Fibroblast of skin of back (primary cell): ENCODE measurements around the gene CLDND2.

ENCODE experiments used
- DNase-seq: peaks from one replicate; pipeline ENCODE4 v3.0.0-alpha.2; 2013

CLDND2 gene

GRCh38 chr19:51330366-51330765, 38.4 kb downstream of the CLDND2 start:
- no peak for DNase-seq

GRCh38 chr19:51329411-51329810, 39.4 kb downstream of the CLDND2 start:
- DNase-seq = no peak

GRCh38 chr19:51327066-51328001, 41.5 kb downstream of the CLDND2 start:
- peak; percentile 10 for DNase-seq

GRCh38 chr19:51326216-51327065, 42.4 kb downstream of the CLDND2 start:
- DNase-seq = no peak

GRCh38 chr19:51325161-51325976, 43.4 kb downstream of the CLDND2 start:
- no peak for DNase-seq

- no peak for DNase-seq
Observed at GRCh38 chr19:51324167-51324481, 44.7 kb downstream of the CLDND2 start.

- DNase-seq = no peak
Observed at GRCh38 chr19:51323481-51324166, 45.2 kb downstream of the CLDND2 start.

GRCh38 chr19:51321799-51322198, 47.0 kb downstream of the CLDND2 start:
- no peak for DNase-seq

GRCh38 chr19:51320280-51320657, 48.5 kb downstream of the CLDND2 start:
- no peak for DNase-seq

- no peak for DNase-seq
Observed at GRCh38 chr19:51319649-51320279, 49.0 kb downstream of the CLDND2 start.

GRCh38 chr19:51318687-51319648, 49.8 kb downstream of the CLDND2 start:
- DNase-seq = no peak

- DNase-seq = no peak
Observed at GRCh38 chr19:51317968-51318367, 50.8 kb downstream of the CLDND2 start.

- no peak for DNase-seq
Observed at GRCh38 chr19:51317376-51317775, 51.4 kb downstream of the CLDND2 start.
